Caco-2 (cell line): ENCODE results near the gene RSL24D1. TPM values are rescaled to one million over a fixed set of nuclear protein-coding genes. Genes with fewer than 3 reads are reported as not detected.

Source experiments
- BruUV-seq: library from RNA; stranded (reverse); fragments of 400-500 nt; replicated peaks from 2 replicates; lab custom pipeline; 2021; lab: Mats Ljungman, UMichigan
- CTCF ChIA-PET: fragments of 300-600 bp; sonication (Branson Sonifier 250); formaldehyde crosslinking; loops from one replicate; lab custom pipeline; 2022; ENCODE audit warnings: antibody characterized with exemption; lab: Charles Lee
- POLR2A ChIA-PET: fragments of 300-600 bp; sonication (Branson Sonifier 250); formaldehyde crosslinking; loops from one replicate; lab custom pipeline; 2022; ENCODE audit warnings: antibody characterized with exemption; lab: Charles Lee
- DNase-seq, 2 experiments: peaks; one replicate each; pipeline versions ENCODE4 v3.0.0 to v3.0.0-alpha.2; 2020 to 2022
- H3K27me3 ChIP-seq: replicated peaks from 2 replicates; pipeline ENCODE4 v1.6.0; 2011; ENCODE audit warnings: low read length; ENCODE audit not compliant: control insufficient read depth, insufficient read depth
- H3K36me3 ChIP-seq: 2 replicates; pipeline ENCODE4 v1.5.1; 2011; ENCODE audit warnings: low read length; ENCODE audit not compliant: control insufficient read depth, insufficient read depth
- H3K4me1 ChIP-seq: fragments of 250-450 bp; sonication (Bioruptor Pico); 2 replicates; pipeline ENCODE4 v1.5.1; 2020; ENCODE audit warnings: mild to moderate bottlenecking
- H3K4me3 ChIP-seq: 2 replicates; pipeline ENCODE4 v1.5.1; 2011; ENCODE audit warnings: low read depth, mild to moderate bottlenecking, control low read depth, low read length
- H3K9me3 ChIP-seq: fragments of 250-450 bp; sonication (Bioruptor Pico); 2 replicates; pipeline ENCODE4 v1.5.1; 2020; ENCODE audit warnings: mild to moderate bottlenecking, moderate library complexity
- H3K27ac Mint-ChIP-seq: one replicate; pipeline ENCODE4 v1.8.0; 2022; ENCODE audit warnings: mixed read lengths; ENCODE audit not compliant: unreplicated experiment
- H3K27me3 Mint-ChIP-seq: one replicate; pipeline ENCODE4 v1.8.0; 2022; ENCODE audit warnings: mixed read lengths; ENCODE audit not compliant: insufficient read depth, unreplicated experiment
- H3K36me3 Mint-ChIP-seq: one replicate; pipeline ENCODE4 v1.8.0; 2022; ENCODE audit warnings: mild to moderate bottlenecking, mixed read lengths; ENCODE audit not compliant: insufficient read depth, unreplicated experiment
- H3K4me1 Mint-ChIP-seq: one replicate; pipeline ENCODE4 v1.8.0; 2022; ENCODE audit warnings: low read depth, mixed read lengths; ENCODE audit not compliant: unreplicated experiment
- H3K4me3 Mint-ChIP-seq: one replicate; pipeline ENCODE4 v1.8.0; 2022; ENCODE audit warnings: mild to moderate bottlenecking, moderate library complexity, mixed read lengths; ENCODE audit not compliant: unreplicated experiment
- H3K9me3 Mint-ChIP-seq: one replicate; pipeline ENCODE4 v1.8.0; 2022; ENCODE audit warnings: mixed read lengths; ENCODE audit not compliant: unreplicated experiment
- CTCF ChIP-seq, 2 experiments: fragments of 200-600 bp in 1 of 2; IDR thresholded peaks; 1 replicate in 1 of 2; 2 replicates in 1 of 2; pipeline versions ENCODE4 v1.5.1 to v1.8.0; 2011 to 2022; ENCODE audit warnings: antibody characterized with exemption in 1 of 2, control low read depth in 1 of 2, inconsistent platforms in 1 of 2, low read depth in 1 of 2, low read length in 1 of 2, mild to moderate bottlenecking in 1 of 2, moderate library complexity in 1 of 2; ENCODE audit not compliant: insufficient read depth in 1 of 2, severe bottlenecking in 1 of 2, unreplicated experiment in 1 of 2
- intact Hi-C: fragments of 100-400 bp; cut with micrococcal nuclease; formaldehyde crosslinking; loops from one replicate; pipeline ENCODE4 v1.10.0; 2022; ENCODE audit not compliant: unreplicated experiment
- total RNA-seq: library from RNA; stranded (reverse); gene quantifications from 2 replicates; pipeline ENCODE4 v1.2.3, GENCODE V29; 2022

Gene RSL24D1
- total RNA-seq, 1 experiment from 2014 or later: 124 TPM

DNA sequence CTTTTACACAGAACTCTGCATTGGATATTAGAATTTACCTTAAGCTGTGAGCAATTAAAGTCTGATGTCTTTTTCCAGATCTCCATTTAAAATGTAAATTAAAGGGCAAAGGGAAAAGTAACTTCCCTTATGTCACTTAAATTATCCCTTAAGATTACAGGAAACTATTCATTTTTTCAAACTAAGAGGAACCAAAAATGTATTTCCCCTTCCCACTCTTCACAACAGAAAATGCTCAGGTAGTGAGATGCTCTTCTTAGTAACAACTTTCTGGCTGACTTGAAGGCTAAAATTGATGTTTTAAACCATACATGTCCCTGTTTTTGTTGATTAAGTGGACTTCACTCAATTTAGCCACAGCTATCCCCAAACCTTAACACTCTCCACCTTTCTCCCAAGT is 17.6 kb downstream of the RSL24D1 start:
- POLR2A ChIA-PET: no interaction called here
- Mint-ChIP-seq H3K4me1 (no peaks in the 10 kb centered on the region), H3K36me3 (peaks cover 57% of the 10 kb centered on the region), H3K4me3 (no peak overlapping the region), H3K27ac (no peak overlapping the region), H3K9me3 (no peaks in the 10 kb centered on the region), H3K27me3 (no peaks in the 10 kb centered on the region)
- no peaks in the 10 kb centered on the region for H3K36me3 ChIP-seq
- no peak overlapping the region for H3K4me3 ChIP-seq
- H3K9me3 ChIP-seq: no peaks in the 10 kb centered on the region
- no peak for DNase-seq
- no peaks in the 10 kb centered on the region for H3K27me3 ChIP-seq
- CTCF ChIA-PET: no interaction called here
- BruUV-seq: no TSS peak
- no peak for TF ChIP-seq CTCF (IDR thresholded peaks at IDR 0.05; ENCODE audit: insufficient read depth in 1 of 2, low read depth in 1 of 2, low read length in 1 of 2, severe bottlenecking in 1 of 2, unreplicated experiment in 1 of 2)
- intact Hi-C loops: no loop called here
- H3K4me1 ChIP-seq: no peaks in the 10 kb centered on the region

GRCh38 chr15:55170361-55170760 is 26.4 kb downstream of the RSL24D1 start:
- Histone ChIP-seq H3K27me3 (no peaks in the 10 kb centered on the region), H3K4me1 (peaks cover 6% of the 10 kb centered on the region; the same call in 1 of the 2 replicates), H3K4me3 (no peak overlapping the region), H3K9me3 (no peaks in the 10 kb centered on the region), H3K36me3 (no peaks in the 10 kb centered on the region)
- TF ChIP-seq CTCF (IDR thresholded peaks at IDR 0.05; ENCODE audit: insufficient read depth in 1 of 2, low read depth in 1 of 2, low read length in 1 of 2, severe bottlenecking in 1 of 2, unreplicated experiment in 1 of 2): no peak
- intact Hi-C loops: no loop called here
- H3K4me1 Mint-ChIP-seq: no peaks in the 10 kb centered on the region
- no peaks in the 10 kb centered on the region for H3K9me3 Mint-ChIP-seq
- CTCF ChIA-PET: interaction anchor here (0.6 kb wide), 1 partner anchor 269 kb away, joined by 6 read pairs; no protein-coding TSS in a partner anchor
- H3K27me3 Mint-ChIP-seq: no peaks in the 10 kb centered on the region
- no peak overlapping the region for H3K4me3 Mint-ChIP-seq
- POLR2A ChIA-PET: no interaction called here
- no TSS peak for BruUV-seq
- no peak overlapping the region for H3K27ac Mint-ChIP-seq
- no peak for DNase-seq
- no peaks in the 10 kb centered on the region for H3K36me3 Mint-ChIP-seq

GRCh38 chr15:55168350-55168974 is 28.3 kb downstream of the RSL24D1 start:
- no peaks in the 10 kb centered on the region for H3K36me3 Mint-ChIP-seq

More at GRCh38 chr15:55168350-55168974, 28.3 kb downstream of the RSL24D1 start:
- Histone ChIP-seq H3K9me3 (no peaks in the 10 kb centered on the region), H3K4me3 (no peak overlapping the region), H3K27me3 (no peaks in the 10 kb centered on the region), H3K36me3 (no peaks in the 10 kb centered on the region), H3K4me1 (peaks cover 6% of the 10 kb centered on the region; the same call in 1 of the 2 replicates)
- Mint-ChIP-seq H3K4me1 (no peaks in the 10 kb centered on the region), H3K27ac (no peak overlapping the region), H3K4me3 (no peak overlapping the region), H3K9me3 (no peaks in the 10 kb centered on the region), H3K27me3 (no peaks in the 10 kb centered on the region)
- POLR2A ChIA-PET: no interaction called here
- DNase-seq: peak; percentile 70 to 73
- CTCF ChIA-PET: interaction anchor here (0.9 to 1.3 kb wide), 3 partner anchors 28 to 52 kb away, joined by 3 to 6 read pairs (median 3); partner anchors contain the start of gene RSL24D1
- intact Hi-C loops: no loop called here
- TF ChIP-seq CTCF (IDR thresholded peaks at IDR 0.05; ENCODE audit: insufficient read depth in 1 of 2, low read depth in 1 of 2, low read length in 1 of 2, severe bottlenecking in 1 of 2, unreplicated experiment in 1 of 2): peak; percentile 81 to 82
- BruUV-seq: no TSS peak
